ENCODE results near the gene RAB28.

- TF ChIP-seq EP300 (IDR thresholded peaks at IDR 0.05) (no peak), POLR2A (IDR thresholded peaks at IDR 0.05) (no peak)
Observed at GRCh38 chr4:13348216-13348615, 135.9 kb downstream of the RAB28 start.
